Naive thymus-derived CD4-positive, alpha-beta T cell (primary cell): Measurements from ENCODE around the gene S1PR5. TPM values are rescaled to one million over a fixed set of nuclear protein-coding genes. Genes with fewer than 3 reads are reported as not detected.

Experiments used
- ATAC-seq: fragments of 150-1000 bp; cut with Tn5 transposase; 2 replicates; pipeline ENCODE4 v1.10.0; 2021; ENCODE audit warnings: mild to moderate bottlenecking, moderate library complexity
- CTCF ChIA-PET: fragments of 350-600 bp; sonication (Branson Sonifier 250); formaldehyde crosslinking; loops from one replicate; lab custom pipeline; 2021; ENCODE audit warnings: antibody characterized with exemption; lab: Charles Lee
- POLR2A ChIA-PET: fragments of 350-600 bp; sonication (Branson Sonifier 250); formaldehyde crosslinking; loops from one replicate; lab custom pipeline; 2021; ENCODE audit warnings: antibody characterized with exemption, inconsistent platforms; lab: Charles Lee
- DNase-seq, 9 donors: peaks; one replicate each; pipeline versions ENCODE4 v3.0.0 to v3.0.0-alpha.2; 2020 to 2022; ENCODE audit warnings: mixed read lengths in 1 of 9
- H3K27ac ChIP-seq: one replicate; pipeline ENCODE4 v1.7.0; 2013; ENCODE audit warnings: mild to moderate bottlenecking, low read depth, low read length, moderate library complexity
- H3K27me3 ChIP-seq, 2 donors: one replicate each; pipeline ENCODE4 v1.7.0; 2013; ENCODE audit warnings: low read length in 2 of 2, mild to moderate bottlenecking in 2 of 2, moderate library complexity in 2 of 2; ENCODE audit not compliant: control insufficient read depth in 2 of 2, insufficient read depth in 2 of 2
- H3K36me3 ChIP-seq, 3 experiments: 1 replicate in 2 of 3; 2 replicates in 1 of 3; pipeline ENCODE4 v1.7.0; 2013; ENCODE audit warnings: low read length in 3 of 3, mild to moderate bottlenecking in 3 of 3, moderate library complexity in 1 of 3; ENCODE audit not compliant: insufficient read depth in 3 of 3, control insufficient read depth in 2 of 3
- H3K4me1 ChIP-seq, 2 donors: one replicate each; pipeline ENCODE4 v1.7.0; 2013; ENCODE audit warnings: low read length in 2 of 2, mild to moderate bottlenecking in 2 of 2, moderate library complexity in 1 of 2; ENCODE audit not compliant: control insufficient read depth in 2 of 2, insufficient read depth in 2 of 2
- H3K4me3 ChIP-seq: 2 replicates; pipeline ENCODE4 v1.7.0; 2013; ENCODE audit warnings: mild to moderate bottlenecking, low read length
- H3K9me3 ChIP-seq, 3 experiments: 1 replicate in 2 of 3; 2 replicates in 1 of 3; pipeline ENCODE4 v1.7.0; 2013; ENCODE audit warnings: low read length in 3 of 3; ENCODE audit not compliant: control insufficient read depth in 2 of 3
- H3K27ac Mint-ChIP-seq, 9 donors: one replicate each; pipeline ENCODE4 v1.8.0; 2020 to 2022; ENCODE audit warnings: mixed read lengths in 9 of 9, mild to moderate bottlenecking in 8 of 9, moderate library complexity in 5 of 9, inconsistent platforms in 2 of 9
- H3K27me3 Mint-ChIP-seq, 5 donors: one replicate each; pipeline ENCODE4 v1.8.0; 2021 to 2022; ENCODE audit warnings: mixed read lengths in 5 of 5, mild to moderate bottlenecking in 1 of 5
- H3K36me3 Mint-ChIP-seq, 5 donors: one replicate each; pipeline ENCODE4 v1.8.0; 2020 to 2022; ENCODE audit warnings: mixed read lengths in 5 of 5, mild to moderate bottlenecking in 3 of 5, inconsistent platforms in 1 of 5
- H3K4me1 Mint-ChIP-seq, 7 donors: one replicate each; pipeline ENCODE4 v1.8.0; 2020 to 2022; ENCODE audit warnings: mixed read lengths in 7 of 7, mild to moderate bottlenecking in 3 of 7, inconsistent platforms in 1 of 7
- H3K4me3 Mint-ChIP-seq, 10 donors: one replicate each; pipeline ENCODE4 v1.8.0; 2020 to 2022; ENCODE audit warnings: mild to moderate bottlenecking in 10 of 10, mixed read lengths in 10 of 10, moderate library complexity in 6 of 10, inconsistent platforms in 2 of 10
- H3K9me3 Mint-ChIP-seq, 11 donors: one replicate each; pipeline ENCODE4 v1.8.0; 2020 to 2022; ENCODE audit warnings: mixed read lengths in 11 of 11, mild to moderate bottlenecking in 4 of 11, inconsistent platforms in 1 of 11, moderate library complexity in 1 of 11
- intact Hi-C, 2 donors: fragments of 100-400 bp; cut with micrococcal nuclease; formaldehyde crosslinking; loops; one replicate each; pipeline ENCODE4 v1.15.1; 2023
- polyA plus RNA-seq, 2 donors: library from polyadenylated mRNA; unstranded; fragments of 300-500 nt; fragmentation: Illumina TruSeq; gene quantifications; one replicate each; pipeline ENCODE4 v1.2.3, GENCODE V29; 2021
- total RNA-seq, 6 experiments: library from RNA in 5 of 6; stranded (reverse) in 5 of 6; gene quantifications; 1 replicate in 5 of 6; 2 replicates in 1 of 6; pipeline ENCODE4 v1.2.3 and lab custom pipeline; 2021 to 2026

The S1PR5 gene
- total and polyA plus RNA-seq, 7 experiments from 2014 or later: 0.51 to 22.0 (median 0.61) TPM; not detected in 1

DNA sequence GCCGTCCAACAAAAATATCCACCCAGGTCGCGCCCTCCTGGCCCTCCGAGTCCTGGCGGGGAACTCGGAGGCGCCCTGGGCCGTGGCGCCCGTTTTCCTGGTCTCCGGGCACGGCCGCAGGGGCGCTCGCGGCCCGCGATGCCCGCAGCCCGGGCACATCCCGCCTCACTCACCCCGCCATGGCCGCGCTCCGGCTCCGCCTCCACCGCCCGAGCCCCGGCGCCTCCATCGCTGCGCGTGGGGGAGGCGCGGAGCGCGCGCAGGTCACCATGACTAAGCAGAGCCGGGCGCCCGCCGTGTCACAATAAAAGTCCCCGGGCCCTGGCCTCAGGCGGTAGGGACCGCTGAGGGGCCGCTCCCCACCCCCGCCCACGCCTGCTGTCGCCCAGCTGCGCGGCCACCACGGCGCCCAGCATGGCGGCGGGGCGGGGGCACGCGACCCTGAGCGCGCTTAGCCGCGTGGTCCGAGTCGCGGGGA is 14.7 kb downstream of the S1PR5 start:
- ChIA-PET CTCF (no interaction called here), POLR2A (interaction anchor here (1.5 kb wide), 1 partner anchor 65 kb away, joined by 5 read pairs; no protein-coding TSS in a partner anchor)
- Mint-ChIP-seq H3K27me3 (peaks cover 0 to 3% (median 0%) of the 10 kb centered on the region in 5 donors), H3K9me3 (peaks cover 0 to 1% (median 0%) of the 10 kb centered on the region in 11 donors), H3K36me3 (peaks cover 0 to 20% (median 0%) of the 10 kb centered on the region in 5 donors), H3K4me3 (peak overlapping the region; percentile 72 to 96 (median 86)), H3K27ac (peak overlapping the region in 8 of 9 donors; percentile 69 to 91 (median 78)), H3K4me1 (peaks cover 22 to 42% (median 36%) of the 10 kb centered on the region in 7 donors)
- H3K27ac ChIP-seq: peak overlapping the region; percentile 83
- H3K4me3 ChIP-seq: peak overlapping the region; percentile 88
- DNase-seq: peak; percentile 71 to 95 (median 81)
- H3K36me3 ChIP-seq: peaks cover 0 to 16% (median 0%) of the 10 kb centered on the region in 3 experiments
- peaks cover under 1 to 8% of the 10 kb centered on the region in 2 donors for H3K4me1 ChIP-seq
- no peaks in the 10 kb centered on the region for H3K27me3 ChIP-seq
- H3K9me3 ChIP-seq: no peaks in the 10 kb centered on the region
- peak; percentile 94 for ATAC-seq
- intact Hi-C loops: loop anchor here (1.0 to 5.0 kb wide), 5 partner anchors 67 to 195 kb away; partner anchors contain the start of gene ILF3 (in 1 of the 2)

DNA sequence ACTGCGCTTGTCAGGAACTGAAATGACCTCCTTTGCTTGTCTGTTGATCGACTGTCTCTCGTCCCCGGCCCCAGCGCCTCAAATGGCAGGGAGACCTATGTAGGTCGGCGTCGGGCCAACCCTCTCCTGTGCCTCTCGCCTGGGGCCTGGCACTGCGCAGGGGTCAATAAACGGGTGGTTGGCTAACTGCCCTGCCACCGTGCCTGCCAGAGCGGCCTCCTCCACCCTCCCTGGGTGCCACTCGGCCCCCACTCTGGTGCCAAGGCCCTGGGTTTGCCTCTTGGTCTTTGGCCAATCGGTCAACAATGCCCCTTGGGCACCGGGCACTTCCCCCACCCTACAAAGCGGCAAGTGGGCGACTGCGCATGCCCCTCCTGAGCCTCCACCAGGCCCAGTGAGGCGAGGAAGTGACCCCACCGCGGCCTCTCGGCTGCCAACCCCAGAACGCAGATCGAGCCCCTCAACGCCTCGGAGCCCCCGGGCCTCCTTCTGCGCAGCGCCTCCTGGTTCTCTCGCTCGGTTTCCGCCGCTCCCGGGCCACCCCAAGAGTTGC is 15.2 kb downstream of the S1PR5 start:
- H3K27ac ChIP-seq: peak overlapping the region; percentile 83
- peaks cover 5 to 8% of the 10 kb centered on the region in 2 donors for H3K4me1 ChIP-seq
- peaks cover 0 to 24% (median 0%) of the 10 kb centered on the region in 5 donors for H3K36me3 Mint-ChIP-seq
- H3K4me3 Mint-ChIP-seq: peak overlapping the region; percentile 72 to 96 (median 86)
- intact Hi-C loops: loop anchor here (1.0 to 5.0 kb wide), 5 partner anchors 67 to 195 kb away; partner anchors contain the start of gene ILF3 (in 1 of the 2)
- H3K27me3 Mint-ChIP-seq: peaks cover 0 to 3% (median 0%) of the 10 kb centered on the region in 5 donors
- ATAC-seq (peak; percentile 24), DNase-seq (peak in 1 of 9 donors; percentile 68)
- no peaks in the 10 kb centered on the region for H3K27me3 ChIP-seq
- peaks cover 0 to 1% (median 0%) of the 10 kb centered on the region in 11 donors for H3K9me3 Mint-ChIP-seq
- ChIA-PET POLR2A (no interaction called here), CTCF (no interaction called here)
- peak overlapping the region in 8 of 9 donors; percentile 69 to 91 (median 78) for H3K27ac Mint-ChIP-seq
- H3K9me3 ChIP-seq: no peaks in the 10 kb centered on the region
- peaks cover 0 to 21% (median 0%) of the 10 kb centered on the region in 3 experiments for H3K36me3 ChIP-seq
- peak overlapping the region; percentile 88 for H3K4me3 ChIP-seq
- H3K4me1 Mint-ChIP-seq: peaks cover 25 to 42% (median 40%) of the 10 kb centered on the region in 7 donors

DNA sequence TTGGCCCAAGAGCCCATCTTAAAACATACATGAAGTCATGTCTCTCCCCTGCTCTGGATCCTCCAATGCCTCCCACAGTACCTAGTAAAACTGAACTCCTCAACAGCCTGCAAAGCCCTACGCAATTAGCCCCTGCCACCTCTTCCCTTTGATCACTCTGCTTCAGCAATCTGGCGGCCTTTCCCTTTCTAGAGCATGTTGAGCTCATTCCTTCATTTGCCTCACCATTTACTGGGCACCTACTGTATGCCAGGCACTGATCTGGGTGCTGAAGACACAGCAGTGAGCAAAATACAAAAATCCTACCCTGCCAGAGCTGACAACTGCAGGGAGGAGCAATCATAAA is 17.0 kb downstream of the S1PR5 start:
- Mint-ChIP-seq H3K27ac (peak overlapping the region in 8 of 9 donors; percentile 29 to 81 (median 66)), H3K4me3 (peak overlapping the region; percentile 8 to 93 (median 70))
- H3K4me1 ChIP-seq: peaks cover 5 to 8% of the 10 kb centered on the region in 2 donors

DNA sequence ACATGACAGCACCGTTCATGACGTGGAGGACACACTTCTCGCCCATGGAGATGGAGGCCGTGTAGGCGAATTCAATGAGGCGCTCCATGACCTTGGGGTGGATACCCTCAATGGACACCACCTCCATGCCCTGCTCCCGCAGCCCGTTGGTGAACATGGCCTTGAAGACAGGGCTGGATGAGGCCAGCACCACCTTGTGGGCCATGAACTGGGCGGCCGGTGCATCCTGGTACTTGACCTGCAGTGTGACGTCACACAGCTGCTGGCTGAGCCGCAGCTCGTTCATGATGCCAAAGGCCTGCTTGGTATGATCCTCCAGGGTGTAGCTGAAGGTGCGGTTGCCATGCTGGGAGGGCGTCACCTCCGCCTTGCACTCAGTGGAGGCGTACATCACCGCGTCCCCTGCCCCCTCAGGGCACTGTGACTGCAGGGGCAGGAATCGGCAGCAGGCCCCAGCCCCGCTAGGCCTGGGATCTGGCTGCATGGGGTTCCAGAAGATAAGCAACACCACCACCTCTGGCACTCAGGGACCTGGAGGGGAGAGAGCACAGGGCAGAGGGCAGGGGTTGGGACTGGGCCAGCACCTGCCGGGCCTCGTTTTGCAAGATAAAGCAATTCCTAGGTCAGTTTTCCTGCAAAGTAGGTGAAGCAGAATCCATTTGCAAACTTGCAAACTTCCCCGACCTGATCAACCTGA is 17.5 kb downstream of the S1PR5 start:
- Histone ChIP-seq H3K27ac (no peak overlapping the region), H3K36me3 (peaks cover 0 to 32% (median 0%) of the 10 kb centered on the region in 3 experiments), H3K4me1 (peaks cover 5 to 8% of the 10 kb centered on the region in 2 donors), H3K27me3 (no peaks in the 10 kb centered on the region), H3K4me3 (no peak overlapping the region), H3K9me3 (no peaks in the 10 kb centered on the region)
- H3K4me1 Mint-ChIP-seq: peaks cover 22 to 36% (median 31%) of the 10 kb centered on the region in 7 donors
- CTCF ChIA-PET: interaction anchor here (0.6 to 0.9 kb wide), 2 partner anchors 8 to 14 kb away, joined by 3 read pairs; no protein-coding TSS in a partner anchor
- peak overlapping the region in 6 of 10 donors; percentile 66 to 93 (median 74) for H3K4me3 Mint-ChIP-seq
- DNase-seq: no peak
- no peak for ATAC-seq
- peaks cover 0 to 24% (median 0%) of the 10 kb centered on the region in 5 donors for H3K36me3 Mint-ChIP-seq
- POLR2A ChIA-PET: interaction anchor here (1.1 kb wide), 1 partner anchor 153 kb away, joined by 4 read pairs; no protein-coding TSS in a partner anchor
- peak overlapping the region in 5 of 9 donors; percentile 12 to 76 (median 52) for H3K27ac Mint-ChIP-seq
- H3K9me3 Mint-ChIP-seq: peaks cover 0 to 1% (median 0%) of the 10 kb centered on the region in 11 donors
- peaks cover 0 to 3% (median 0%) of the 10 kb centered on the region in 5 donors for H3K27me3 Mint-ChIP-seq
- intact Hi-C loops: loop anchor here in 1 of 2 donors (5.0 kb wide), 1 partner anchor 198 kb away; no protein-coding TSS in a partner anchor

More for the DNA sequence above, 17.0 kb downstream of the S1PR5 start:
- Histone ChIP-seq H3K27me3 (no peaks in the 10 kb centered on the region), H3K9me3 (no peaks in the 10 kb centered on the region), H3K36me3 (peaks cover 0 to 28% (median 0%) of the 10 kb centered on the region in 3 experiments), H3K4me3 (no peak overlapping the region), H3K27ac (no peak overlapping the region)
- DNase-seq (no peak), ATAC-seq (no peak)
- Mint-ChIP-seq H3K9me3 (peaks cover 0 to 1% (median 0%) of the 10 kb centered on the region in 11 donors), H3K4me1 (peaks cover 23 to 36% (median 31%) of the 10 kb centered on the region in 7 donors), H3K27me3 (peaks cover 0 to 3% (median 0%) of the 10 kb centered on the region in 5 donors), H3K36me3 (peaks cover 0 to 24% (median 0%) of the 10 kb centered on the region in 5 donors)
- intact Hi-C loops: loop anchor here in 1 of 2 donors (5.0 kb wide), 1 partner anchor 197 kb away; no protein-coding TSS in a partner anchor
- ChIA-PET POLR2A (interaction anchor here (1.1 kb wide), 1 partner anchor 153 kb away, joined by 4 read pairs; no protein-coding TSS in a partner anchor), CTCF (interaction anchor here (0.6 to 0.9 kb wide), 3 partner anchors 8 to 76 kb away, joined by 3 to 5 read pairs (median 3); no protein-coding TSS in a partner anchor)

DNA sequence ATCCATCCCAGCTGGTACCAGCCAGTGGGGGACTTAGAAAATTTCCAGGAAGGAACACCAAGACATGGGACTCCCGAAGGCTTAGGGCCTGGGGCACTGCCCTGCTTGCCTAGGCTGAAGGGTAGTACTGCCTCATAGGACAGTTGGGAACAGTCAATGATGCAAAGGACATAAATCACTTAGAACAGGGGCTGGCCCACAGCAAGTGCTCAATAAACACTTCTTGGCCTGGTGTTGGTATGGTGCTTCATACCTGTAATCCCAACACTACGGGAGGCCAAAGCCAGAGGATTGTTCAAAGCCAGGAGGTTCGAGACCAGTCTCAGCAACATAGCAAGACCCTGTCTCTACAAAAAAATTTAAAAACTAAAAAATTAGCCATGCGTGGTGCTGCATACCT is 19.9 kb downstream of the S1PR5 start:
- Mint-ChIP-seq H3K27ac (peak overlapping the region in 3 of 9 donors; percentile 22 to 66 (median 62)), H3K27me3 (no peaks in the 10 kb centered on the region), H3K9me3 (no peaks in the 10 kb centered on the region), H3K36me3 (peaks cover 0 to 25% (median 0%) of the 10 kb centered on the region in 5 donors), H3K4me3 (peak overlapping the region in 1 of 10 donors; percentile 45), H3K4me1 (peaks cover 22 to 35% (median 27%) of the 10 kb centered on the region in 7 donors)
- intact Hi-C loops: no loop called here
- H3K27ac ChIP-seq: no peak overlapping the region
- H3K27me3 ChIP-seq: no peaks in the 10 kb centered on the region
- peaks cover 0 to 32% (median 0%) of the 10 kb centered on the region in 3 experiments for H3K36me3 ChIP-seq
- no peaks in the 10 kb centered on the region for H3K9me3 ChIP-seq
- ATAC-seq (no peak), DNase-seq (no peak)
- no peak overlapping the region for H3K4me3 ChIP-seq
- peaks cover 5 to 8% of the 10 kb centered on the region in 2 donors for H3K4me1 ChIP-seq
- CTCF ChIA-PET: interaction anchor here (0.6 to 1.6 kb wide), 3 partner anchors 14 to 149 kb away, joined by 3 to 4 read pairs (median 4); no protein-coding TSS in a partner anchor
- POLR2A ChIA-PET: no interaction called here
